GM12865 (cell line): ENCODE results near the gene DYNC2I2.

ENCODE experiments used
- DNase-seq: peaks from one replicate; pipeline ENCODE4 v3.0.0; 2010; ENCODE audit warnings: low read depth
- H3K4me3 ChIP-seq: 2 replicates; pipeline ENCODE4 v1.5.1; 2011; ENCODE audit warnings: mild to moderate bottlenecking, low read depth, low read length, control low read depth
- TF ChIP-seq, protein P1 (sequence below): IDR thresholded peaks from 2 replicates; pipeline ENCODE4 v1.5.1; 2011; ENCODE audit warnings: low read length, control low read depth, low read depth, inconsistent platforms; ENCODE audit not compliant: insufficient read depth; ENCODE audit errors: missing control alignments

Gene DYNC2I2

GRCh38 chr9:128619127-128619526 lies 37.5 kb downstream of the DYNC2I2 start:
- H3K4me3 ChIP-seq, result no peak overlapping the region
- TF ChIP-seq, protein P1, sequence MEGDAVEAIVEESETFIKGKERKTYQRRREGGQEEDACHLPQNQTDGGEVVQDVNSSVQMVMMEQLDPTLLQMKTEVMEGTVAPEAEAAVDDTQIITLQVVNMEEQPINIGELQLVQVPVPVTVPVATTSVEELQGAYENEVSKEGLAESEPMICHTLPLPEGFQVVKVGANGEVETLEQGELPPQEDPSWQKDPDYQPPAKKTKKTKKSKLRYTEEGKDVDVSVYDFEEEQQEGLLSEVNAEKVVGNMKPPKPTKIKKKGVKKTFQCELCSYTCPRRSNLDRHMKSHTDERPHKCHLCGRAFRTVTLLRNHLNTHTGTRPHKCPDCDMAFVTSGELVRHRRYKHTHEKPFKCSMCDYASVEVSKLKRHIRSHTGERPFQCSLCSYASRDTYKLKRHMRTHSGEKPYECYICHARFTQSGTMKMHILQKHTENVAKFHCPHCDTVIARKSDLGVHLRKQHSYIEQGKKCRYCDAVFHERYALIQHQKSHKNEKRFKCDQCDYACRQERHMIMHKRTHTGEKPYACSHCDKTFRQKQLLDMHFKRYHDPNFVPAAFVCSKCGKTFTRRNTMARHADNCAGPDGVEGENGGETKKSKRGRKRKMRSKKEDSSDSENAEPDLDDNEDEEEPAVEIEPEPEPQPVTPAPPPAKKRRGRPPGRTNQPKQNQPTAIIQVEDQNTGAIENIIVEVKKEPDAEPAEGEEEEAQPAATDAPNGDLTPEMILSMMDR, result no peak
- DNase-seq, result no peak

DNA sequence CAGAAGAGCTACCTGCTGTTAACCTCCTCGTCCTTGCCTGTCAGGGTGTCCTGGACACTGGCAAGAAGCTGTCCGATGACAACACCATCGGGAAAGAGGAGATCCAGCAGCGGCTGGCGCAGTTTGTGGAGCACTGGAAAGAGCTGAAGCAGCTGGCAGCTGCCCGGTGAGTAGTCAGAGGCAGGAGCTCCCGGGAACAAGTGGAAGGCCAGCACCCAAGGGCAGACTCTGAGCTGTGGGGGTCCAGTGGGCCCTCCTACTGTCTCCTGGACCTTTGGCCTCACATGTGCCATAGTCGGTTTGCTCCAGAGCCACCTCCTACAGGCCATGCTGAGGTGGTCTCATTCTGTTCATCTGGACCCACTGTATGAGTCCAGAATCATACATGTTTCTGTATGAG lies 38.7 kb downstream of the DYNC2I2 start:
- no peak for DNase-seq
- H3K4me3 ChIP-seq, result no peak overlapping the region
- TF ChIP-seq, protein P1, result no peak

DNA sequence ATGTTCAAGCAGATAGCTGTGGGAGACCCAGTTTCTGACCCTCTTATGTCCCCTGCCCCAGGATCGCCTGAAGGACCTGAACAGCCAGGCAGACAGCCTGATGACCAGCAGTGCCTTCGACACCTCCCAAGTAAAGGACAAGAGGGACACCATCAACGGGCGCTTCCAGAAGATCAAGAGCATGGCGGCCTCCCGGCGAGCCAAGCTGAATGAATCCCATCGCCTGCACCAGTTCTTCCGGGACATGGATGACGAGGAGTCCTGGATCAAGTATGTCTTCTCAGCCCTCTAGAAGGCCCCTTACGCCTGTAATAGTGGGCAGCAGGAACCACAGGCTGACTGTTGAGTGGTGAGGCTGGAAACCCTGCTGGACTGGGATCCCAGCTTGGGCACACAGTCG lies 41.1 kb downstream of the DYNC2I2 start:
- TF ChIP-seq, protein P1, result no peak
- no peak for DNase-seq
- no peak overlapping the region for H3K4me3 ChIP-seq

GRCh38 chr9:128614728-128615127 lies 41.9 kb downstream of the DYNC2I2 start:
- DNase-seq, result no peak
- H3K4me3 ChIP-seq, result no peak overlapping the region
- TF ChIP-seq, protein P1, result no peak

- no peak overlapping the region for H3K4me3 ChIP-seq
- TF ChIP-seq, protein P1, result no peak
- no peak for DNase-seq
Observed at GRCh38 chr9:128611600-128612394, 44.9 kb downstream of the DYNC2I2 start.

GRCh38 chr9:128610897-128611296 lies 45.8 kb downstream of the DYNC2I2 start:
- H3K4me3 ChIP-seq, result no peak overlapping the region
- DNase-seq, result no peak
- TF ChIP-seq, protein P1, result no peak
